Hepatocyte (in vitro differentiated cells): ENCODE measurements around the gene COQ8B. TPM values are rescaled to one million over a fixed set of nuclear protein-coding genes. Genes with fewer than 3 reads are reported as not detected.

ENCODE experiments used
- DNase-seq: peaks from one replicate; pipeline ENCODE4 v3.0.0-alpha.2; 2016; ENCODE audit warnings: low spot score
- H2AFZ ChIP-seq: fragments of 200-600 bp; sonication (generic); 2 replicates; pipeline ENCODE4 v1.6.0; 2016; ENCODE audit warnings: antibody characterized with exemption, mild to moderate bottlenecking
- H3K27ac ChIP-seq: fragments of 200-600 bp; sonication (generic); 2 replicates; pipeline ENCODE4 v1.5.1; 2016; ENCODE audit warnings: mild to moderate bottlenecking
- H3K27me3 ChIP-seq: fragments of 200-600 bp; sonication (generic); 2 replicates; pipeline ENCODE4 v1.6.1; 2016
- H3K36me3 ChIP-seq: fragments of 200-600 bp; sonication (generic); replicated peaks from 2 replicates; pipeline ENCODE4 v1.5.1; 2016; ENCODE audit warnings: low read depth; ENCODE audit not compliant: insufficient read depth
- H3K4me1 ChIP-seq: fragments of 200-600 bp; sonication (generic); 2 replicates; pipeline ENCODE4 v1.5.1; 2016; ENCODE audit warnings: mild to moderate bottlenecking, moderate library complexity; ENCODE audit not compliant: insufficient read depth
- H3K4me2 ChIP-seq: fragments of 200-600 bp; sonication (generic); 2 replicates; pipeline ENCODE4 v1.6.0; 2016
- H3K4me3 ChIP-seq: fragments of 200-600 bp; sonication (generic); 2 replicates; pipeline ENCODE4 v1.5.1; 2016; ENCODE audit warnings: mild to moderate bottlenecking
- H3K79me2 ChIP-seq: fragments of 200-600 bp; sonication (generic); 2 replicates; pipeline ENCODE4 v1.6.0; 2017; ENCODE audit warnings: mild to moderate bottlenecking
- H3K9me2 ChIP-seq: fragments of 200-600 bp; sonication (generic); replicated peaks from 2 replicates; pipeline ENCODE4 v1.6.0; 2017; ENCODE audit warnings: mild to moderate bottlenecking; ENCODE audit not compliant: insufficient read depth
- H3K9me3 ChIP-seq: fragments of 200-600 bp; sonication (generic); 2 replicates; pipeline ENCODE4 v1.5.1; 2016; ENCODE audit warnings: low read depth, mild to moderate bottlenecking
- H4K20me1 ChIP-seq: fragments of 200-600 bp; sonication (generic); 2 replicates; pipeline ENCODE4 v1.6.0; 2016; ENCODE audit warnings: mild to moderate bottlenecking; ENCODE audit not compliant: insufficient read depth, poor library complexity, severe bottlenecking
- EZH2 ChIP-seq: fragments of 200-600 bp; sonication (generic); IDR thresholded peaks from 2 replicates; pipeline ENCODE4 v1.6.1; 2016; ENCODE audit warnings: antibody characterized with exemption, mild to moderate bottlenecking, borderline replicate concordance
- EZH2phosphoT487 ChIP-seq: fragments of 200-600 bp; sonication (generic); IDR thresholded peaks from one replicate; pipeline ENCODE4 v1.6.1; 2018; ENCODE audit warnings: antibody characterized with exemption, mild to moderate bottlenecking, low read depth, moderate library complexity; ENCODE audit not compliant: unreplicated experiment, severe bottlenecking
- WGBS: methylation state at CpG from one replicate; pipeline ENCODE4 v1.1.6; 2016; ENCODE audit warnings: low lambda C conversion rate; ENCODE audit errors: missing lambda C conversion rate; 5-methylcytosine and 5-hydroxymethylcytosine counted together
- polyA plus RNA-seq: library from polyadenylated mRNA; unstranded; fragments of >200 nt; fragmentation: Nextera tagmentation; extraction: Ambion mirVana; gene quantifications from 2 replicates; pipeline ENCODE4 v1.2.1, GENCODE V29; 2016
- total RNA-seq: library from RNA; depleted of rRNA; stranded (reverse); fragments of >200 nt; gene quantifications from 2 replicates; pipeline ENCODE4 v1.2.3, GENCODE V29; 2014
- TF ChIP-seq, protein P1 (sequence below): fragments of 200-600 bp; sonication (generic); IDR thresholded peaks from 2 replicates; pipeline ENCODE4 v1.5.1; 2016; ENCODE audit warnings: antibody characterized with exemption, mild to moderate bottlenecking; ENCODE audit not compliant: poor library complexity

Gene COQ8B
- total and polyA plus RNA-seq, 2 experiments from 2014 or later = 40.2 to 49.2 TPM

DNA sequence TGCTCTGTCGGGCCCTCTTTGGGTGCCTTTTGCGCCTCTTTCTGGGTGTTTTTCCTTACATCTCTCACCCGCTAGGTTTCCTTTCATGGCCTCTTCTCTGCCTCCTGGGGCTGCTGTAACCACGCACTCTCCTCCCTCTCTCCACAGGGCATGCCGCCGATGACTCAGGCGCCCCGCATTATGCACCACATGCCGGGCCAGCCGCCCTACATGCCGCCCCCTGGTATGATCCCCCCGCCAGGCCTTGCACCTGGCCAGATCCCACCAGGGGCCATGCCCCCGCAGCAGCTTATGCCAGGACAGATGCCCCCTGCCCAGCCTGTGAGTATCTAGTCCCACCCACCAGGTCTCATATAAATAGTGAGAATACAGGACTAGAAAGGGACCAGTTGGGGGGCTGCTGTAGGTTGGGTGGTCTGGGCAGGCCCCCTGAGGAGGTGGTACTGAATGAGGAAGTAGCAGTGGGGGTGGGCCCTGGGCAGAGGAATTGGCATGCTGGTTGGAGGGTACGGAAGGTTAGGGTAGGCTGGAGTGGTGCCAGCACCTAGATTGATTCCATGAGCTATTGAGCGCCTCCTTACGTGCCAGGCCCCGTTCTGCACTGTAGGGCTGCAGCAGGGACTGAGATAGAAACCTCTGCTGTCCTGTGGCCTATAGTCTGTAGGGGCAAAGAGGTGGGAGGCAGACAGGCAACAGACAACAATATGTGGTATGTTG is 46.2 kb upstream of the COQ8B start:
- H3K27me3 ChIP-seq = no peaks in the 10 kb centered on the region
- H2AFZ ChIP-seq = no peak overlapping the region
- no peak overlapping the region for H3K4me3 ChIP-seq
- no peaks in the 10 kb centered on the region for H3K9me2 ChIP-seq
- peaks cover 3% of the 10 kb centered on the region for H4K20me1 ChIP-seq
- no peak for DNase-seq
- TF ChIP-seq, protein P1, sequence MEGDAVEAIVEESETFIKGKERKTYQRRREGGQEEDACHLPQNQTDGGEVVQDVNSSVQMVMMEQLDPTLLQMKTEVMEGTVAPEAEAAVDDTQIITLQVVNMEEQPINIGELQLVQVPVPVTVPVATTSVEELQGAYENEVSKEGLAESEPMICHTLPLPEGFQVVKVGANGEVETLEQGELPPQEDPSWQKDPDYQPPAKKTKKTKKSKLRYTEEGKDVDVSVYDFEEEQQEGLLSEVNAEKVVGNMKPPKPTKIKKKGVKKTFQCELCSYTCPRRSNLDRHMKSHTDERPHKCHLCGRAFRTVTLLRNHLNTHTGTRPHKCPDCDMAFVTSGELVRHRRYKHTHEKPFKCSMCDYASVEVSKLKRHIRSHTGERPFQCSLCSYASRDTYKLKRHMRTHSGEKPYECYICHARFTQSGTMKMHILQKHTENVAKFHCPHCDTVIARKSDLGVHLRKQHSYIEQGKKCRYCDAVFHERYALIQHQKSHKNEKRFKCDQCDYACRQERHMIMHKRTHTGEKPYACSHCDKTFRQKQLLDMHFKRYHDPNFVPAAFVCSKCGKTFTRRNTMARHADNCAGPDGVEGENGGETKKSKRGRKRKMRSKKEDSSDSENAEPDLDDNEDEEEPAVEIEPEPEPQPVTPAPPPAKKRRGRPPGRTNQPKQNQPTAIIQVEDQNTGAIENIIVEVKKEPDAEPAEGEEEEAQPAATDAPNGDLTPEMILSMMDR = no peak
- TF ChIP-seq EZH2 (no peak), EZH2phosphoT487 (no peak)
- WGBS = 98% methylated on average over 17 of the region's 17 CpGs
- H3K9me3 ChIP-seq = no peaks in the 10 kb centered on the region
- peaks cover 3% of the 10 kb centered on the region for H3K36me3 ChIP-seq
- H3K79me2 ChIP-seq = peaks cover 14% of the 10 kb centered on the region
- no peaks in the 10 kb centered on the region for H3K4me1 ChIP-seq
- no peak overlapping the region for H3K4me2 ChIP-seq
- no peak overlapping the region for H3K27ac ChIP-seq

DNA sequence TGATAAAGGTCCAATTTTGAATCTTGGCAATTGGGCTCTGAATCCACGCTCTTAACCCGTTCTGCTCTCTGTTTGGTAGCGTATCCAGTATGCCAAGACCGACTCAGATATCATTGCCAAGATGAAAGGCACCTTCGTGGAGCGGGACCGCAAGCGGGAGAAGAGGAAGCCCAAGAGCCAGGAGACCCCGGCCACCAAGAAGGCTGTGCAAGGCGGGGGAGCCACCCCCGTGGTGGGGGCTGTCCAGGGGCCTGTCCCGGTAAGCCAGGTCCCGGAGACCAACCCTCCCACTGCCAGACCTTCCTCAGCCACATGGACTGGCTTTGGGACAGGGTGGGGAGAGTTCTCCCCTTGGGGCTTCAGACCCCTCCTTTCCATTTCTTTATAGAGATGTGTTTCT is 42.7 kb upstream of the COQ8B start:
- H3K36me3 ChIP-seq = peaks cover 3% of the 10 kb centered on the region
- H2AFZ ChIP-seq = no peak overlapping the region
- no peak overlapping the region for H3K4me3 ChIP-seq
- no peak overlapping the region for H3K4me2 ChIP-seq
- H4K20me1 ChIP-seq = peaks cover 5% of the 10 kb centered on the region
- peaks cover 13% of the 10 kb centered on the region for H3K4me1 ChIP-seq
- DNase-seq = no peak
- 96% methylated on average over 13 of the region's 13 CpGs for WGBS
- no peaks in the 10 kb centered on the region for H3K9me2 ChIP-seq
- peaks cover 48% of the 10 kb centered on the region for H3K79me2 ChIP-seq
- no peaks in the 10 kb centered on the region for H3K9me3 ChIP-seq
- TF ChIP-seq EZH2 = no peak
- TF ChIP-seq EZH2phosphoT487 = no peak
- TF ChIP-seq, protein P1 = no peak
- no peaks in the 10 kb centered on the region for H3K27me3 ChIP-seq
- H3K27ac ChIP-seq = no peak overlapping the region

DNA sequence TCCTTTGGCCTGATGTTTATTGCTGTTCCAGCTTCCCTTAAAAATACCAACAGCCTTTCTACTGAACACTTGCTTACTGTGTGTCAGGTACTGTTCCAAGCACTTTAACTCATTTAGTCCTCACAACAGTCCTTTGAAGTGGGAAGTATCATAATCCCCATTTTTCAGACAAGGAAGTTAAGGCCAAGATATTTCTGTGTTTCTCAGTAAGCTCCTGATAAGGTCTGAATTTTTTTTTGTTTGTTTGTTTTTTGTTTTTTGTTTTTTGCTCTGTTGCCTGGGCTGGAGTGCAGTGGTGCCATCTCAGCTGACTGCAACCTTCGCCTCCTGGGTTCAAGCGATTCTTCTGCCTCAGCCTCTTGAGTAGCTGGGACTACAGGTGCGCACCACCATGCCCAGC is 41.8 kb upstream of the COQ8B start:
- no peaks in the 10 kb centered on the region for H3K36me3 ChIP-seq
- 96% methylated on average over 3 of the region's 3 CpGs for WGBS

More for the DNA sequence above, 41.8 kb upstream of the COQ8B start:
- Histone ChIP-seq H4K20me1 (peaks cover 5% of the 10 kb centered on the region), H3K79me2 (peaks cover 57% of the 10 kb centered on the region), H3K4me2 (no peak overlapping the region), H3K4me3 (no peak overlapping the region), H3K27me3 (no peaks in the 10 kb centered on the region), H3K9me3 (no peaks in the 10 kb centered on the region), H3K27ac (no peak overlapping the region), H3K4me1 (peaks cover 21% of the 10 kb centered on the region), H3K9me2 (no peaks in the 10 kb centered on the region), H2AFZ (no peak overlapping the region)
- TF ChIP-seq EZH2 (no peak), EZH2phosphoT487 (no peak)
- TF ChIP-seq, protein P1 = no peak
- DNase-seq = no peak
